COR-L47 (cell line): Measurements from ENCODE around the gene SBF2.

Source experiments
- DNase-seq: peaks from one replicate; lab custom pipeline; 2025; lab: John Stamatoyannopoulos, UW

Gene SBF2

DNA sequence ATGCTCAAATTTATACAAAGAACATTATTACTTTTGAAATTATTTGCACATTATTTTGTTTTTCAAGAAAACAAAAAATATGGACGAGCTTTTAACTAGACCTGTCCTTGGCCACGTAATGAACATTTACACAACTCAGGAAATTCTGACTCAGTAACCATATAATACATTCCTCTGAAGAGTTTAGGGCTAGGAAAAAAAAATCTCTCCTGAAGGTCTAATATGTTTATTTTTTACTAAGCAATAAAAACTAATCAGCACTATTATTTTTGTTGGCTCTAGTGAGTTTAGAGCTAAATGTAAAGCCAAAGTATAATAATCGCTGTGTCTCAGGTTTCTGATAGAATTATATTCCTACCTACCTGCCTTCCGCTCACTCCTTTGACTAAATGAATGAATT is 442.7 kb downstream of the SBF2 start:
- no peak for DNase-seq

DNA sequence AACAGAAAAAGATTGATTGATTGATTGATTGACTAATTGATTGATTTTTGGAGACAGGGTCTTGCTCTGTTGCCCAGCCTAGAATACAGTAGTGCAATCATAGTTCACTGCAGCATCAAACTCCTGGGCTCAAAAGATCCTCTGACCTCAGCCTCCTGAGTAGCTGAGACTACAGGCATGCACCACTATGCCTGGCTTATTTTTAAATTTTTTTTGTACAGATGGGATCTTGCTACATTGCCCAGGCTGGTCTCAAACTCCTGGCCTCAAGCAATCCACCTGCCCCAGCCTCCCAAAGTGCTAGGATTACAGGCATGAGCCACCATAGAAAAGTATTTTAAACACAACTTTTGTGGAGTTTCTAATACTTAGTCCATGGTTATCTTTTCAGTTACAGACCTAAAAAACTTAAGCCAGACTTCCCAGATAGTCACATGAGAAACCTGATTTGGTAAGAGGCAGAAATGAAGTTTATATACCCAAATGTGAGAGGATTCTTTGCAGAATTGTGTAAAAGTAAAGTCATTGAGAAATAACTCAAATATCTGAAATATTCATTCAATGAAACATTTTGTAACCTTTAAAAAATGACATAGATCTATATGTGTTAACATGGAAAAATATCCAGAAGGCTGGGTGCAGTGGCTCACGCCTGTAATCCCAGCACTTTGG is 443.7 kb downstream of the SBF2 start:
- no peak for DNase-seq

DNA sequence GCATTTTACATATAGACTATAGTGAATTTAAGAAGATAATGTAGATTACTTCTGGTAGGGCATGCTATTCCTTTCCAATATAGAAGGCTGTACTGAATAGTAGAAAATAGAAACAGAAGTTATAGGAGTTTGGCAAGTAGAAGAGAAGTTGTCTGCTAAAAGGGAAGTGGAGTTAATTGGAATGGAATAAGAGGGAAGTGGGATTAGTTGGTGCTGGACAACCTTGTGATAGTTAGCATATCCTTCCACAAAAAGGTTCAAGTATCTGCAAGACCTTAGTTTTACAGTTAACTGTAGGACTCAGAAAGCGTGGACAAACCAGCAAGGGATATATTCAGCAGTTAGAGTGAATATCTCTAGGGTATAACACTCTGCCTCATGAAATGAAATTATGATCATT is 444.6 kb downstream of the SBF2 start:
- no peak for DNase-seq

DNA sequence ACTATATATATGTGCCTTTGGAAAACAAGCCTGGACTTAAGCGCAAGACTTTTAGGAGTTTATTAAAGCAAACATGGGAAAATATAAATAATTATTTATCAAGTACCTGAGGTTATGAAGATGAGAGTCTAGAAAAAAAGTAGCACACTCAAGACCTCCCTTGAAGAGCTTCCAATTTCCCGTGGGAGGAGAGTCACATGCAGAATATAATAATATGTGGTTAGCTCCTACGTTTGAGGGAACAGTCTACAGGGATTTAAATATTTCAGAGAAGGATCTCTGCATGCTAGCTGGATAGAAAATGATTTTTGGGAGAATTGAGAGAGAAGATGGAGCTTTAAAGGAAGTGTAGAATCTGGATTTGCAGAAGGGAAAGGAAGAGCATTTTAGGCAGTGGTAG is 446.4 kb downstream of the SBF2 start:
- no peak for DNase-seq

DNA sequence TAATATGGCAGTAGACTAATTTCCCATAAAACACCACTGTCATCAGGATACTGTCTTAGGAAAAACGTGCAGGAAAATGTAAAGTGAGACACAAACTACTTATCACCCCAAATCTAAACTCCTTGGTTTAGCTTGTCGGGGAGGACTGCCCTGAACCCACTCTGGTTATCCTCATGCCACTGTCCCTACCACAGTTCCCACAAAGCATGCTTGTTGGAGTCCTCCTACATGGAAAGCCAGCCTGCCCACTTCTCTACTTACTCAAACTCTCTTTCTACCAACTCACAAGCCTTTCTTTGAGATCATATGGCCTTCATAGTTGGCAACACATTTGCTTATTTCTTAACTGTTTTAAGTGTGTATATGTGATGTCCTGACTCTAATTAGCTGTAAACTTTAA is 451.1 kb downstream of the SBF2 start:
- no peak for DNase-seq

DNA sequence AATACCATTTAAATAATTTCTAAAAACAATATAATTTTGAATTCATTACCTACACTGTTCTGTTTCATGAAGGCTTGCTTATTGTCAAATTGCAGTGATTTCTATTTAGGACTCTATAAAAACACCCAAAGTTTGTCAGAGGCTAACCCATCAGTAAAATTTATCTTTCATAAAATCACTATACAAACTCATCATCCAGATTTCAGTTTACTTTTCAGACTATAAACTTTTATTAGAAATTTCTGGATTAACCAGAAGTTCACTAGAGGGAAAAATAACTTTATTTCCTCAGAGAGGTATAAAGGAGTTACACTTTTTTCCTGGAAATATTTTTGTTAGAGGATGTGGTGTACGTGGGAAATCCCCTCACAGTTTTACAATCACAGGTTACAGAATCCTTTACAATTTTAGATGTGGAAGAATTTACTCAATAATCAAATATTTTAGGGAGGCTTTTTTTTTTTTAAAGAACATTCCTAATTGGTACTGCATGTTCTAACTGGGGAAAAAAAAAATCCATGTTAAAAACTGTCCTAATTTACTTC is 453.5 kb downstream of the SBF2 start:
- DNase-seq = no peak

DNA sequence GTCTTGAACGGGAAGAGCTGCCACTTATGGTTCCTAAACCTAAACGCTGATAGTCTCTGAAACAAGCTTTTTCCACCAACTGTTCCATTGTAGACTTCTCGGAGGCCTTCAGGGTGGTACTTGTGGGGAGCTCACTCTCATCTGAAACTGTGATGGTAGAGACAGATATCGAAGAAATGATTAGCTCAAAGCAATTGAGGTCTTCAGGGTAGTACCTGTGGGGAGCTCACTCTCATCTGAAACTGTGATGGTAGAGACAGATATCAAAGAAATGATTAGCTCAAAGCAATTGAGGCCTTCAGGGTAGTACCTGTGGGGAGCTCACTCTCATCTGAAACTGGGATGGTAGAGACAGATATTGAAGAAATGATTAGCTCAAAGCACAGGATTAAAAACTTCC is 454.5 kb downstream of the SBF2 start:
- no peak for DNase-seq

- no peak for DNase-seq
Observed at GRCh38 chr11:9838961-9839360, 455.1 kb downstream of the SBF2 start.

- DNase-seq = no peak
Observed at GRCh38 chr11:9838229-9838628, 455.8 kb downstream of the SBF2 start.

- DNase-seq = no peak
Observed at GRCh38 chr11:9834291-9834690, 459.7 kb downstream of the SBF2 start.

- DNase-seq = peak; percentile 73
Observed at GRCh38 chr11:9831122-9831521, 462.9 kb downstream of the SBF2 start.

DNA sequence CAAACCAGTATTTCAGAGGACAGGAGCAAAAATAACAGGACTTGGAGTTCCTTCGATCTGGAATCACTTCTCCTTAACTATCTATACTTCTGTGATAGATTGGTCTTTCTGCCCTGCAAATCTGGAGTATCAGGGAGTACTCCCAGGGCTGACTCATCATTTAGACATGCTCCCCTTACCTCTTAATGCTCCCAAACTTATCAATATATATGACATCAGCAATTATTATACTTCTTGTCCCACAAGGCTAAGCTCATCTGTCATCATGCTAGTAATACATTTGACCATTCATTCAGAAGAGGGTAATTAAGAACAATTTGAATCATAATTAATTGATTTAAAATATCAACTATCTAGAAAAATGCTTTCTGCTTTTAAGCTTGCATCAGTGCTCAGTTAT is 466.3 kb downstream of the SBF2 start:
- no peak for DNase-seq

- DNase-seq = no peak
Observed at GRCh38 chr11:9826390-9826789, 467.6 kb downstream of the SBF2 start.

DNA sequence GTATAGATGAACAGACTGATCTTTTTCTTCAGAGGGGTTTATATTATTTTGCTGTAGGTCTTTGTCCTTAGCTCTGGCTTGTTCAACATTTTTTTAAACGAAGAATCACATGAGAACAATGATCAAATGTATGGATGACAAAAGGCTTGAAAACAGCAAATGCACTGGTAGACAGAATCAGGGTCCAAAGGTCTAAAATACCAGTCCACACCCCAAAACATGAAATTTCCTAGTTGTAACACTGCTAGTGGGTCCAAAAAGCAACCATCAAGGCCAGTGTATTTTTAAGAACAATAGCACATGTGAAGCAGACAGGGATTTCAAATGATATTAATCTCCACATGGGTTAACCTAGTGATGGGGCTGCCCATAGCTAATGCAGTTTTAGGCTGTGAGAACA is 468.1 kb downstream of the SBF2 start:
- no peak for DNase-seq

DNA sequence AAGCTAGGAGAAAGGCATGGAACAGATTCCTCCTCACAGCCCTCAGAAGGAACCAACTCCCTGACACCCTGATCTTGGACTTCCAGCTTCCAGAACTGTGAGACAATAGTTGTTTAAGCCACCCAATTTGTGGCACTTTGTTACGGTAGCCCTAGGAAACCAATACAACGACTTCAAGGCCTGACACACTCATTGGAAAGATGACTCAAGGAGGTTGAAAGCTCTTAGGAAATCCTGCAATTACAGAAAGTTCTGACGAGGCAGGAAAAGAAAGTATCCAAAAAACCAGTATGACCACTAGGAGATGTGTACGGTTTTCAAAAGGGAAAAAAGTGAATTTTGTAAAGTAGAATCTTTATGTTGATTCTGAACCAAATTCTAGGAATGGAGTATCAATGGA is 468.7 kb downstream of the SBF2 start:
- DNase-seq = no peak

- DNase-seq = no peak
Observed at GRCh38 chr11:9823887-9824385, 470.1 kb downstream of the SBF2 start.

- DNase-seq = no peak
Observed at GRCh38 chr11:9823439-9823838, 470.6 kb downstream of the SBF2 start.

DNA sequence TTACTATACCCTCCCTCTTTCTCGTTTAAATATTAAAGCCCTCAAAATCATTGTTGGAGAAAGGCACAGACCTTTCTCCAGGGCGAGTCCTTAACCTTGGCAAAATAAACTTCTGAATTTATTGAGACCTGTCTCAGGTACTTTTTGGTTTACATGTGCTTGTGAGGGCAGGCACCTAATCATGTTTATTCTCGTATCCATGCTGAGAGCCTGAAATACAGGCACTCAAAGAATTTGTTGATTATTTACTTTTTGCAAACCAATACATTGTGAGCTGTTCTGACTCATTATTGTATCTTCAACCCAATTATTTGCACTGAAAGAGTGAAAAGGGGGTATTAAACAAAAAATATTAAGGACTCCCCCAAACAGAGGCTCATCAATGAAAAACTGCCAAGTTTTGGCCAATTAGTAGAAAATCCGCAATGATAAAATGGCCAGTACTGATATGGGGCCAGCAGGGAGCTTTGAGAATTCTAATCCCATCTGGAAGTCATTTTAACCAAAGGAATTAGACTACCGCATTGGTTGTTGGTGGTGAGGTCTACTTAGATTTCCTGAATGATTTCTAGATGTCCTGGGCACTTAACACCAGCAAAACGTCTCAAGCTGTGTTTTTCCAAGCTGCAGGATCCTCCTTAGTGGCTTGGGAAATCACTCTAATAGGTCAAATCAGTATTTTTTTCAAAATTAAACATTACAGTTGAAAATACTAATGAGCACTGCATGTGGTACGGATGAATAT is 472.8 kb downstream of the SBF2 start:
- no peak for DNase-seq

DNA sequence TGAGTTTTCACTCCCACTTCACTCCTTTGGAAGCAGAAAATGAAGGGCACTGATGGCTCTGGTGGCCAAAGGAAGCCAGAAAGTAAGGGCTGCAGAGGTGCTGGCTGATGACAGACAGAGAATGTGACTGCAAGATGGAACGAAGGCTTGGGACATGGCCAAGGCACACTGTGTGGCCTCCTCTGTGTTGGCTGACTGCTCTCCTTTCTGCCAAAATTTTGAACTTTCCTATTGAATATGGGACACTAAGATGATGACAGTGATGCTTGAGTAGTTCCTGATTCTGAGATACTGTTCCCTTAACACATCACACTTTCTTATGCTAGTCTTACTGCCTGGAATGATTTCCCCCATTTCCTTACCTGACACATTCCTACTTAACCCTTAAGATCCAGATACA is 473.8 kb downstream of the SBF2 start:
- DNase-seq = no peak

- no peak for DNase-seq
Observed at GRCh38 chr11:9817191-9817590, 476.8 kb downstream of the SBF2 start.

DNA sequence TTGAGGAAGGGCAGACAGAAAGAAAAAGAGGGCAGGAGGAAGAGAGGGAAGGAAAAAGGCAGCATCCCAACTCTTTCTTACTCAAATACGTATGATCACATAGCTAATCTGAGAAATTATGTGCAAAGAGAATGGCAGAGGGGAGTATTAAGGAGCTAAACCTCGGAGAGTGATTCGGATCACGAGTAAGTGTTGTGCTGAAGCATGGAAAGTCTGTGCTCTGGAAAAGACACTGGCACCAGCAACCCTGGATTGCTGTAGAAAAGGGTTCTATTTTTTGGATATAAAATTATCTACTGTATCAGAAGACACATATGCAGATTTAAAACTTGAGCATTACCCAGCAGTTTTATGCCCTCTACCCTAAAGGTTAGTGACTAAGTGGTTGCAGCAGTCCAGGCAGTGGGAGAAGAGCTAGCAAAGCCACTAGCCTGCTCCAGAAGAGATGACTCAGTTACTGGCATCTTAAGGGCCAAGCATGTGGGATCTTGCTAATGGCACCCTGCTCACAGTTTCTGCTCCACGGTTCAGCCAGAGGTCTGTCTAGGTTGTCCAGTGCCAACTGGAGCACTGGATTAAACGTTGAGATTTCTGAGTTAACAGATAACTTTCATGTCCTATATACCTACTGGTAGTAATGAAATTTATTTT is 478.4 kb downstream of the SBF2 start:
- no peak for DNase-seq

- no peak for DNase-seq
Observed at GRCh38 chr11:9814108-9814507, 479.9 kb downstream of the SBF2 start.

- DNase-seq = no peak
Observed at GRCh38 chr11:9808943-9809342, 485.1 kb downstream of the SBF2 start.
